Ectodermal cell (in vitro differentiated cells): ENCODE measurements around the gene MPPED1.

Source experiments
- H3K27ac ChIP-seq: 2 replicates; pipeline ENCODE4 v1.7.0; 2013; ENCODE audit warnings: mild to moderate bottlenecking, low read depth, low read length; ENCODE audit not compliant: insufficient read depth, poor library complexity, severe bottlenecking
- H3K27me3 ChIP-seq: 2 replicates; pipeline ENCODE4 v1.7.0; 2013; ENCODE audit warnings: mild to moderate bottlenecking, low read length; ENCODE audit not compliant: insufficient read depth, control insufficient read depth, poor library complexity, severe bottlenecking
- H3K36me3 ChIP-seq: one replicate; pipeline ENCODE4 v1.7.0; 2013; ENCODE audit warnings: low read length; ENCODE audit not compliant: control insufficient read depth, insufficient read depth
- H3K4me1 ChIP-seq: one replicate; pipeline ENCODE4 v1.7.0; 2013; ENCODE audit warnings: low read length; ENCODE audit not compliant: control insufficient read depth, insufficient read depth
- H3K4me3 ChIP-seq: 2 replicates; pipeline ENCODE4 v1.7.0; 2013; ENCODE audit warnings: low read depth, low read length, control low read depth; ENCODE audit not compliant: insufficient read depth
- H3K9me3 ChIP-seq: 2 replicates; pipeline ENCODE4 v1.7.0; 2013; ENCODE audit warnings: mild to moderate bottlenecking, low read length, moderate library complexity; ENCODE audit not compliant: control insufficient read depth
- WGBS, 2 experiments: methylation state at CpG; one replicate each; pipeline ENCODE4 v1.1.7; 2013; ENCODE audit warnings: missing lambda C conversion rate in 2 of 2; 5-methylcytosine and 5-hydroxymethylcytosine counted together

Gene MPPED1

GRCh38 chr22:43491737-43492136 is 79.9 kb downstream of the MPPED1 start:
- Histone ChIP-seq H3K4me3 (no peak overlapping the region), H3K27me3 (no peaks in the 10 kb centered on the region), H3K4me1 (peaks cover 4% of the 10 kb centered on the region), H3K9me3 (no peaks in the 10 kb centered on the region), H3K36me3 (no peaks in the 10 kb centered on the region), H3K27ac (no peak overlapping the region)
- 96 to 97% methylated on average over 1 of the region's 1 CpG for WGBS, 2 experiments

- Histone ChIP-seq H3K36me3 (no peaks in the 10 kb centered on the region), H3K4me1 (peaks cover 4% of the 10 kb centered on the region), H3K9me3 (no peaks in the 10 kb centered on the region), H3K4me3 (no peak overlapping the region), H3K27ac (no peak overlapping the region), H3K27me3 (no peaks in the 10 kb centered on the region)
- 88% methylated on average over 5 of the region's 5 CpGs for WGBS, 2 experiments
Observed at GRCh38 chr22:43493297-43493696, 81.5 kb downstream of the MPPED1 start.

GRCh38 chr22:43497956-43498855 is 86.4 kb downstream of the MPPED1 start:
- H3K9me3 ChIP-seq = no peaks in the 10 kb centered on the region
- no peaks in the 10 kb centered on the region for H3K27me3 ChIP-seq
- no peaks in the 10 kb centered on the region for H3K36me3 ChIP-seq
- 90 to 92% methylated on average over 16 of the region's 16 CpGs for WGBS, 2 experiments
- no peak overlapping the region for H3K27ac ChIP-seq
- H3K4me1 ChIP-seq = no peaks in the 10 kb centered on the region
- H3K4me3 ChIP-seq = no peak overlapping the region

GRCh38 chr22:43498856-43499253 is 87.0 kb downstream of the MPPED1 start:
- Histone ChIP-seq H3K4me3 (no peak overlapping the region), H3K36me3 (no peaks in the 10 kb centered on the region), H3K9me3 (no peaks in the 10 kb centered on the region), H3K4me1 (no peaks in the 10 kb centered on the region), H3K27me3 (no peaks in the 10 kb centered on the region), H3K27ac (no peak overlapping the region)
- 90 to 96% methylated on average over 1 of the region's 1 CpG for WGBS, 2 experiments

- H3K4me1 ChIP-seq = no peaks in the 10 kb centered on the region
- H3K4me3 ChIP-seq = no peak overlapping the region
- no peaks in the 10 kb centered on the region for H3K36me3 ChIP-seq
- no peaks in the 10 kb centered on the region for H3K27me3 ChIP-seq
- H3K27ac ChIP-seq = no peak overlapping the region
- 87 to 88% methylated on average over 22 of the region's 22 CpGs for WGBS, 2 experiments
- H3K9me3 ChIP-seq = no peaks in the 10 kb centered on the region
Observed at GRCh38 chr22:43500792-43501785, 89.3 kb downstream of the MPPED1 start.

- 86 to 89% methylated on average over 11 of the region's 11 CpGs for WGBS, 2 experiments
- Histone ChIP-seq H3K36me3 (no peaks in the 10 kb centered on the region), H3K9me3 (no peaks in the 10 kb centered on the region), H3K27me3 (no peaks in the 10 kb centered on the region), H3K27ac (no peak overlapping the region), H3K4me3 (no peak overlapping the region), H3K4me1 (no peaks in the 10 kb centered on the region)
Observed at GRCh38 chr22:43501878-43502277, 90.1 kb downstream of the MPPED1 start.

- Histone ChIP-seq H3K27me3 (no peaks in the 10 kb centered on the region), H3K4me1 (no peaks in the 10 kb centered on the region), H3K27ac (no peak overlapping the region), H3K9me3 (no peaks in the 10 kb centered on the region), H3K36me3 (no peaks in the 10 kb centered on the region), H3K4me3 (no peak overlapping the region)
- 92 to 93% methylated on average over 20 of the region's 20 CpGs for WGBS, 2 experiments
Observed at GRCh38 chr22:43502306-43502874, 90.6 kb downstream of the MPPED1 start.

- Histone ChIP-seq H3K4me1 (no peaks in the 10 kb centered on the region), H3K27me3 (no peaks in the 10 kb centered on the region), H3K4me3 (no peak overlapping the region), H3K9me3 (no peaks in the 10 kb centered on the region), H3K36me3 (no peaks in the 10 kb centered on the region), H3K27ac (no peak overlapping the region)
- WGBS, 2 experiments = 93 to 96% methylated on average over 3 of the region's 3 CpGs
Observed at GRCh38 chr22:43504068-43504467, 92.3 kb downstream of the MPPED1 start.

- Histone ChIP-seq H3K4me1 (no peaks in the 10 kb centered on the region), H3K27me3 (no peaks in the 10 kb centered on the region), H3K27ac (no peak overlapping the region), H3K4me3 (no peak overlapping the region), H3K9me3 (no peaks in the 10 kb centered on the region), H3K36me3 (no peaks in the 10 kb centered on the region)
- 89 to 95% methylated on average over 7 of the region's 7 CpGs for WGBS, 2 experiments
Observed at GRCh38 chr22:43504666-43505261, 93.0 kb downstream of the MPPED1 start.
